Keratinocyte (primary cell): ENCODE measurements around the gene ST8SIA5.

ENCODE experiments used
- EZH2 ChIP-seq: IDR thresholded peaks from one replicate; pipeline ENCODE4 v1.6.1; 2012; ENCODE audit warnings: inconsistent platforms, mild to moderate bottlenecking, low read length, moderate library complexity
- TF ChIP-seq, protein P1 (sequence below), 3 experiments: IDR thresholded peaks in 1 of 3; conservative IDR thresholded peaks in 1 of 3; optimal IDR thresholded peaks in 1 of 3; 2 replicates in 2 of 3; 3 replicates in 1 of 3; pipeline versions ENCODE3 to v1.5.1; 2011; ENCODE audit warnings: low read length in 3 of 3, mild to moderate bottlenecking in 3 of 3, moderate library complexity in 2 of 3, control low read depth in 1 of 3, inconsistent platforms in 1 of 3; ENCODE audit not compliant: insufficient read depth in 2 of 3; ENCODE audit errors: extremely low read depth in 1 of 3

DNA sequence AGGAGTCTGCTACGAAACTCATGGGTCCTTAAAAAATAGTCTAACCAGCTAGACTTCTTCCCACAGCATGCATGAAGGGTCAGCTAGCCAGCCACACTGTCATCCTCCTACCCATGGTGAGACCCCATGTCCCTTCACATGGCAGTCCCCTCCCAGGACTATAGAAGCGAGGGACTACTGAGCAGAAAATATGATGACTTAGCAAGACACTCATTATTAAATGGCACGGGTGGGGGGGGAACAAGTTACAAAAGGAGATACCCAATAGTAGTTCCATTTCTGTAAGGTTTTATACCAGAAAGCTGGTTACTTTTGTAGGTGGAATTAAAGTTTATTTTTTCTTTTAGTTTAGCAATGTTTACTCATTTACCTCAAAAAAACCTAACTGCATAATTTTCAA is 31.5 kb downstream of the ST8SIA5 start:
- TF ChIP-seq, protein P1, sequence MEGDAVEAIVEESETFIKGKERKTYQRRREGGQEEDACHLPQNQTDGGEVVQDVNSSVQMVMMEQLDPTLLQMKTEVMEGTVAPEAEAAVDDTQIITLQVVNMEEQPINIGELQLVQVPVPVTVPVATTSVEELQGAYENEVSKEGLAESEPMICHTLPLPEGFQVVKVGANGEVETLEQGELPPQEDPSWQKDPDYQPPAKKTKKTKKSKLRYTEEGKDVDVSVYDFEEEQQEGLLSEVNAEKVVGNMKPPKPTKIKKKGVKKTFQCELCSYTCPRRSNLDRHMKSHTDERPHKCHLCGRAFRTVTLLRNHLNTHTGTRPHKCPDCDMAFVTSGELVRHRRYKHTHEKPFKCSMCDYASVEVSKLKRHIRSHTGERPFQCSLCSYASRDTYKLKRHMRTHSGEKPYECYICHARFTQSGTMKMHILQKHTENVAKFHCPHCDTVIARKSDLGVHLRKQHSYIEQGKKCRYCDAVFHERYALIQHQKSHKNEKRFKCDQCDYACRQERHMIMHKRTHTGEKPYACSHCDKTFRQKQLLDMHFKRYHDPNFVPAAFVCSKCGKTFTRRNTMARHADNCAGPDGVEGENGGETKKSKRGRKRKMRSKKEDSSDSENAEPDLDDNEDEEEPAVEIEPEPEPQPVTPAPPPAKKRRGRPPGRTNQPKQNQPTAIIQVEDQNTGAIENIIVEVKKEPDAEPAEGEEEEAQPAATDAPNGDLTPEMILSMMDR (optimal IDR thresholded peaks at IDR 0.05 in 1 of 3, IDR thresholded peaks at IDR 0.05 in 1 of 3, conservative IDR thresholded peaks at IDR 0.05 in 1 of 3; ENCODE audit: extremely low read depth in 1 of 3, insufficient read depth in 2 of 3, low read length in 3 of 3), result no peak
- no peak for TF ChIP-seq EZH2
